Astrocyte of the spinal cord (primary cell): ENCODE measurements around the gene TMEM229A.

Experiments
- DNase-seq: peaks from one replicate; pipeline ENCODE4 v3.0.0; 2011; ENCODE audit warnings: low read depth, low spot score
- H3K4me3 ChIP-seq: 2 replicates; pipeline ENCODE4 v1.5.1; 2011; ENCODE audit warnings: low read depth, mild to moderate bottlenecking, low read length, moderate library complexity
- CTCF ChIP-seq: IDR thresholded peaks from 2 replicates; pipeline ENCODE4 v1.5.1; 2012; ENCODE audit warnings: low read depth, mild to moderate bottlenecking, low read length, inconsistent platforms
- in situ Hi-C: cut with HindIII; loops from 2 replicates; pipeline ENCODE4 v1.10.0; 2017; ENCODE audit warnings: low sequenced_read_pairs

The TMEM229A gene

GRCh38 chr7:123987445-123987844 lies 45.4 kb downstream of the TMEM229A start:
- in situ Hi-C loops, result no loop called here
- no peak for TF ChIP-seq CTCF
- no peak overlapping the region for H3K4me3 ChIP-seq
- no peak for DNase-seq
